NOMO-1 treated with dmso at 0.1 percent for 144 hours (cell line): Measurements from ENCODE around the gene SLC5A4.
A peak's percentile ranks its signal among the peaks of the same experiment; 100 is the strongest.

Experiments
- DNase-seq: peaks from one replicate; lab custom pipeline; 2025; ENCODE audit not compliant: unreplicated experiment; lab: John Stamatoyannopoulos, UW

Gene SLC5A4

DNA sequence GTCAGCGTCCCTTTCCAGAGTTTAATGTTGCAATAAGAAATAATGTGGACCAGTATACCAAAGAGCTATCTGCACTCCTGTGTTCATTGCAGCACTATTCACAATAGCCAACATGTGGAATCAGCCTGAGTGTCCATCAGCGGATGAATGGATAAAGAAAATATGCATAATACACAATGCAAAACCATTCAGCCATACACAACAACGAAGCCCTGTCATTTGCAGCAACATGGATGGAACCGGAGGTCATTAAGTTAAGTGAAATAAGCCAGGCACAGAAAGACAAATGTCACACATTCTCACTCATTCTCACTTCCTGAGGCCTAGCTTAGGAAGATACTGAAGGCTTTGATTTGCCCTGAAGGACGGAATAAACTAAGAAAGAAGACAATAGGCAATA, 22.1 kb downstream of the SLC5A4 start:
- no peak for DNase-seq

DNA sequence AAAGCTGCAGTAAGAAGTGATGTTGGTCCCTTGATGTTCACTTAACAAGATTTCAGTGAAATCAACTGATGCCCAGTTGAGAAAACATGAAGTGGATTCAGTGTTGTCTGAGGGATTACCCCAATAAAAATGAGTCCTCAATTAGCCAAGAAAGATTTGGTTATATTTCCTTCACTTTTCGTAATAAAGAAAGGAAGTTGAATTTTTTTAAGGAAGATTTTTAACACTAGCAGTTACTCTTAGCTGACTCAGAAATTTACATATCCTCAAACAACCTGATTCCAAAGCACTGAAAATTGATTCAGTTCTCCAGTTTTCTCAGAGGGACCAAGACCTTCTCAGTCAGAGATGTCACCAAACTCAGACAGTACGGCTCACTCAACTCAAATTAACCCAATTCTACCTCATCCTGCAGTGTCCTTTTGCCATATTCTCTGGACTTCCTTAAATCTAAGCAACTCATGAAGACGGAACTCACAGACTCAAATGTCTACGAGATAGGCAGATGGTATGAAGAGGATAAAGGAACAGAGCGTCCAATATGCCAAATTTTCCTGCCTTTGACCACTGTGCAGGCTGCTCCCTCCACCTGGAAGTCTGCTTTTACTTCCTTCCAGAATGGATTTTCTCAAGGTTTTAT, 22.8 kb downstream of the SLC5A4 start:
- DNase-seq, result no peak

- peak; percentile 51 for DNase-seq
Observed at GRCh38 chr22:32226326-32227104, 28.6 kb downstream of the SLC5A4 start.

DNA sequence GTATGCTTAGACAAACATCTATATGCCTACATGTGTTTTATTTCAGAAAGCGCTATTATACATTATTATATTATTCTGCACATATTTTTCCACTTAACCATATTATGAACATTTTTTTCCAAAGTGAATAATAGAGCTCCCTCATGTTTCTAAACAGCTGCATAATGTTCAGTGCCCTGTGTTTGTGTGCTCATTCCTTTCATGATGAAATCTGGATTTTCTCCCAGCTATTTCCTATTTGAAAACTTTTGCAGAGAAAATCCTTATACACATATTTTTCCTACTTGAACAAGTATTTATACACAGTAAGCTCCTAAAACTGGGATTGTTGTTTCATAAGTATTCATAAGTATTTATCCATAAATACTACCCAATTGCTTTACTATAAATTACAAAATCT, 32.2 kb downstream of the SLC5A4 start:
- no peak for DNase-seq

GRCh38 chr22:32219026-32219425, 36.1 kb downstream of the SLC5A4 start:
- peak; percentile 85 for DNase-seq

DNA sequence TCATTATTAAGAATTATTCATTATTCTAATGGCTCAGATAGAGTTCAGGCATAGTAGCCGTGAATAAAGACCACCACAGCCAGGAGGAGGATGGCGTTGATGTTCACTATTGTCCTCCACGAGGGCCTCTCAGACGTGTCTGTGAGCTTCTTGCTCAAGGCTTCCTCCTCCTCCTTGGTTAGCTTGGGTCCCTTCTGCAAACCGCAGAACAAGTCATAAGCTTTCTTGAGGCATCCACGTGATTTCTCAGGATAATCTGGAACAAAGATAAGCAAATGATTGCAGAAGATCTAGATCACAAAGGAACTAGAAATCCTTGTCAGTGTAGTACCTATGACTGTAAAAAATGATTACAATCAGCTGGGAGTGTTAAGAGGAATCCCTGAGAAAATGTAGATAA, 36.7 kb downstream of the SLC5A4 start:
- peak; percentile 84 for DNase-seq

- DNase-seq, result no peak
Observed at GRCh38 chr22:32217465-32217864, 37.7 kb downstream of the SLC5A4 start.

DNA sequence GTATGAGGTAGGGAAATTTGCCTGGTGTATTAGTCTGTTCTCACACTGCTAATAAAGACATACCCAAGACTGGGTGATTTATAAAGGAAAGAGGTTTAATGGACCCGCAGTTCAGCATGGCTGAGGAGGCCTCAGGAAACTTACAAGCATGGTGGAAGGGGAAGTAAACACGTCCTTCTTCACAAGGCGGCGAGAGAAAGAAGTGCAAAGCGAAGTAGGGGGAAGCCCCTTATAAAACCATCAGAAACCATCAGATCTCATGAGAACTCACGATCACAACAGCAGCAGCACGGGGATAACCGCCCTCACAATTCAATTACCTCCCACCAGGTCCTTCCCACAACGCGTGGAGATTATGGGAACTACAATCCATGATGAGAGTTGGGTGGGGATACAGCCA, 38.2 kb downstream of the SLC5A4 start:
- no peak for DNase-seq

GRCh38 chr22:32211011-32211410, 44.1 kb downstream of the SLC5A4 start:
- DNase-seq, result no peak

DNA sequence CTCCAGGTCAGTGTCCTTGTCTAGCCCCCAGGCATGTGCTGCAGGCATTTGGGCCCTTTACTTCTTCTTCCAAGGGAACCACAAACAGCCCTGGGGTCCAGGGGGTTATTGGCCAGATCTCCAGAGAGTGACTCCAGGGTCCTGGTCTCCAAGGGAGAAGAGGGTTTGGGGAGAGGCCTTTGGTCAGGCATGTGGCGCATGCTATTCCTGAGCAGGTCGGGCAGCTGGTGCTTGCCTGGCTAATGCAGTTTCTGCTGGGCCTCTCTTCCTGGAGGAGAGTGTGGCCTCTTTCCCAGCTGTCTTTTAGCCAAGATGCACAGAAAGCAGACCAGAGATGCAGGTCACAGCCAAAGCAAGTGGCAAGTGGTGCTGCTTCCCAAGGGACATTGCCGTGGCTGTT, 46.5 kb downstream of the SLC5A4 start:
- DNase-seq, result no peak

- no peak for DNase-seq
Observed at GRCh38 chr22:32207971-32208480, 47.1 kb downstream of the SLC5A4 start.

DNA sequence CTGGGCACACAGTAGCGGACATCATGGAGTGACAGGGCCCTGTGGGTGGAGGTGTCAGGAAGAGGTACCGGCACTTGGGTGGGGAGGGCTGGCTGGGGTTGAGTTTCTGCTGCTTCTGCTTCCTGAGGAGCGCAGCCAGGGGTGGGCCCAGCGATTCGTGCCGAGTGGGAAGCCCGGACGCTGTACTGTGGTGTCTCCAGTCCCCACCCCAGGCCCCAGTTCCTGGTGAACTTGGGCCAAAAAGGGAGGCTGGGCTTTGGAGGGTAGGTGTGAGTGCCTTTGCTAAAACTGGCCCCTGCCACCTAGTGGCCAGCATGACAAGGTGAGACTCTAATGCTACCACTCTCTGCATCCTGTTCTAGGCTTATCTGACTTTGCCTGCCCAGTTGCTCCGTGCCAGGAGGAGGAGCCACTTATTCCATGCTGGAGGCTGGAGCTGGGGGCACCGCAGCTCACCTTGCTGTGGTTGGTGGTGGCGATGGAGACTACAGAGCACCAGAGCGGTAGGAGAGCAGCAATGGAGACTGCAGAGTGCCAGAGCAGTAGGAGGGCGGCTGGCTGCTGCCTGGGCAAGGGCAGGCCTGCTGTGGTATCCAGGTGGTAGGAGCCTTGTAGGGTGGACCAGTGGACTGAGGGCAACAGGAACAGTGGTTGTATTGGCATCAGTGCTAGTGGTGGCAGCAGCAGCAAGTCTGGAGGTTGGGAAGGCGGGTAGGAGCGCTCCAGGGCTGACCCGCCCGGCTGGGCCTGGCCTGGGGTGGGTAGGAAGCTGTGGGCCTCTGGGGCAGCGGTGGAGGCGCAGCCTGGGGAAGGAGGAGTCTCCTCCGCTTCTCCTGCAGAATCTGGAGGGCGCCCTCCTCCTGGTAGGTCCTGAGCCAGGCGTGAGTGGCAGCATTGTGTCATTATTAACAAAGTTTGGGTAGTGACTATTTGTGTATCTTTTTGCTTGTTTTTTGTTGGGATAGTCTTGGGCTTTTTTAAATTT, 48.1 kb downstream of the SLC5A4 start:
- DNase-seq, result peak; percentile 53

DNA sequence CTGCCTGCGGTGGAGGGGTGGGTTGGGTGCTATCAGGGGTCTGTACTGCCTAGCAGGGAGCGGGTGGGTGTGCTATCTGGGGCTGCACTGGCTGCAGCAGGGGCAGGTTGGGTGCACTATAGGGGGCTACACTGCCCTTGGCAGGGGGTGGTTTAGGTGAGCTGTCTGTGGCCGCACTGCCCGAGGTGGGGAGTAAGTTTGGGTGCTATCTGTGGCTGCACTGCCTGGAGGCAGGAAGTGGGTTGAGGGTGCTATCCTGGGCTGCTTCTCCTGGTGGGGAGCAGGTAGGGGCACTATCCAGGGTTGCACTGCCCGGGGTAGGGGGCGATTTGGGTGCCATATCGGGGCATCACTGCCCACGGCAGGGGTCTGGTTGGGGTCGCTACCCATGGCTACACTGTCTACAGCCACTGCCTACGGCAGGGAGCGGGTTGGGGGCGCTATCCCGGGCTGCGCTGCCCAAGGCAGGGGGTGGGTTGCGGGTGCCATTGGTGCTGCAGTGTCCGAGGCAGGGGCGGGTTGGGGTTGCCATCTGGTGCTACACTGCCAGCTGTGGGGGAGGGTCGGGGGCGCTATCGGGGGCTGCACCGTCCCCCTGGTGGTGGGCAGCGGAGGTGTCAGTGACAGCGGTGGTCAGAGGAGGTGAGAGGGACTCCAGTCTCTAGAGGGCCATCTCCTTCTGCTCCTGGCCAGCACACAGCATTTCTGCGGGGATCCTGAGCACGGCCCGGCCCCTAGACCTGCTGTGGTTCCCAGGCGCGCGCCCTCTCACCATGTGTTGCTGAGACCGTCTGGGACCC, 49.0 kb downstream of the SLC5A4 start:
- no peak for DNase-seq

- peak; percentile 55 for DNase-seq
Observed at GRCh38 chr22:32204856-32205722, 50.1 kb downstream of the SLC5A4 start, which contains the start of gene RFPL2. Gene RFPL2 (minus strand): TSS chr22:32205073. CDS start chr22:32202451, 2,622 bp downstream.

GRCh38 chr22:32204040-32204855, 50.9 kb downstream of the SLC5A4 start:
- DNase-seq, result no peak

DNA sequence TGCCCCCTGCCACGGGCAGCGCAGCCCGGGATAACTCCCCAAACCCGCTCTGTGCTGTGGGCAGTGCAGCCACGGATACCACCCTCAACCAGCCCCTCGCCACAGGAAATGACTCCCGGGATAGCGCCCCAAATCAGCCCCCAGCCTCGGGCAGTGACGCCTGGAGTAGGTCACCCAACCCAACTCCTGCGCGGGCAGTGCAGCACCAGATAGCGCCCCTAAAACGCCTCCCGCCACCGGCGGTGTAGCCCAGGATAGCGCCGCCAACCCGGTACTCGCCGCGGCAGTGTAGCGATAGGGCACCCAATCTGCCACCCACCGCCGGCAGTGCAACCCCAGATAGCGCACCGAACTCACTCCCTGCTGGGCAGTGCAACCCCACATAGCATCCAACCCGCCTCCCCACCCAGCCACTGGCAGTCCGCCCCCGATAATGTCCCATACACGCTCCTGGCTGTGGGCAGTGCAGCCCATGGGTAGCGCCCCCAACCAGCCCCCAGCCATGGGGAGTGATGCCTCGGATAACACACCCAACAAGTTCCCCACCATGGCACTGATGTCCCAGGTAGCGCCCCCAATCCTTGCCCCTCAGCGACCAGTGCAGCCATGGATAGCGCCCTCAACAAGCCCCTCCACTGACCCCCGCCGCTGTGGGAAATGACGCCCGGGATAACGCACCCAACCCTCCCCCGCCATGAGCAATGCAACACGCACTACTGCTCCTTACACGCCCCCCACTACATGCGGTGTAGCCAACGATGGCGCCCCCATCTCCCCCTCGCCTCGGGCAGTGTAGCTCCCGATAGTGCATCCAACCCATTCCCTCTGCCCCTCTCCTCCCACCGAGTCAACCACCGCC, 51.7 kb downstream of the SLC5A4 start:
- no peak for DNase-seq

- peak; percentile 57 for DNase-seq
Observed at GRCh38 chr22:32202539-32203180, 52.5 kb downstream of the SLC5A4 start.
